MM.1S (cell line): Measurements from ENCODE around the gene SLC2A1.

Source experiments
- EZH2 ChIP-seq: fragments of 300-600 bp; sonication (generic); optimal IDR thresholded peaks from 2 replicates; pipeline ENCODE3; 2017; ENCODE audit warnings: low read depth, mild to moderate bottlenecking, antibody characterized with exemption, low read length, mixed read lengths
- TF ChIP-seq, protein P1 (sequence below): fragments of 300-600 bp; sonication (generic); IDR thresholded peaks from 2 replicates; pipeline ENCODE4 v1.5.1; 2016; ENCODE audit warnings: antibody characterized with exemption, low read length, mixed read lengths

GRCh38 chr1:42934541-42935312 lies 23.9 kb downstream of the SLC2A1 start:
- TF ChIP-seq, protein P1, sequence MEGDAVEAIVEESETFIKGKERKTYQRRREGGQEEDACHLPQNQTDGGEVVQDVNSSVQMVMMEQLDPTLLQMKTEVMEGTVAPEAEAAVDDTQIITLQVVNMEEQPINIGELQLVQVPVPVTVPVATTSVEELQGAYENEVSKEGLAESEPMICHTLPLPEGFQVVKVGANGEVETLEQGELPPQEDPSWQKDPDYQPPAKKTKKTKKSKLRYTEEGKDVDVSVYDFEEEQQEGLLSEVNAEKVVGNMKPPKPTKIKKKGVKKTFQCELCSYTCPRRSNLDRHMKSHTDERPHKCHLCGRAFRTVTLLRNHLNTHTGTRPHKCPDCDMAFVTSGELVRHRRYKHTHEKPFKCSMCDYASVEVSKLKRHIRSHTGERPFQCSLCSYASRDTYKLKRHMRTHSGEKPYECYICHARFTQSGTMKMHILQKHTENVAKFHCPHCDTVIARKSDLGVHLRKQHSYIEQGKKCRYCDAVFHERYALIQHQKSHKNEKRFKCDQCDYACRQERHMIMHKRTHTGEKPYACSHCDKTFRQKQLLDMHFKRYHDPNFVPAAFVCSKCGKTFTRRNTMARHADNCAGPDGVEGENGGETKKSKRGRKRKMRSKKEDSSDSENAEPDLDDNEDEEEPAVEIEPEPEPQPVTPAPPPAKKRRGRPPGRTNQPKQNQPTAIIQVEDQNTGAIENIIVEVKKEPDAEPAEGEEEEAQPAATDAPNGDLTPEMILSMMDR, result no peak
- no peak for TF ChIP-seq EZH2
